Thyroid gland (tissue), 4 donors: Measurements from ENCODE around the gene FAR1.

Experiments used
- CTCF ChIP-seq, 6 experiments: fragments of 200-600 bp in 3 of 6; fragments of 450-650 bp in 3 of 6; sonication (generic) in 3 of 6; IDR thresholded peaks; one replicate each; pipeline ENCODE4 v1.5.1; 2016 to 2019; ENCODE audit warnings: antibody characterized with exemption in 6 of 6, mild to moderate bottlenecking in 2 of 6, inconsistent platforms in 1 of 6, moderate library complexity in 1 of 6
- POLR2A ChIP-seq, 2 donors: fragments of 450-650 bp; IDR thresholded peaks; one replicate each; pipeline ENCODE4 v1.6.1; 2017; ENCODE audit warnings: antibody characterized with exemption in 2 of 2, mild to moderate bottlenecking in 2 of 2, moderate library complexity in 1 of 2

DNA sequence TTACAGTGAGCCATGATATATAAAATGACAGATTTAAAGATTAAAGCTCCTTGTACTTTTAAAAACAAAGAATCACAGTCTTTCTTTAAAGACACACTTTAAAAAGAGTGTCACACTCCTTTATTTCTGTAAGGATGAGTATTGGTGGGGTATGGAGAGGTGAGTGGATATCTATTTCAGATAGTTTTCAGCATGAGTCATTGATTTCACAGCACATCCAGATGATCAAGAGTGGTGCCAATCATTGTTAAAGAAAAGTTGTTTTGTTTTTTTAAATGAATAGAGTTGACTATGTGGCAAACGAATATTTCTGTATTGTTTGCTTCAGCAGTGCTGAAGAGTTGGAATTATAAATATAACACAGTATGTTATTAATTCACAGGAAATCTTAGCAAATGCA, 52.5 kb downstream of the FAR1 start:
- TF ChIP-seq CTCF (IDR thresholded peaks at IDR 0.05) (no peak), POLR2A (IDR thresholded peaks at IDR 0.05) (no peak)
